NT2/D1 (cell line): ENCODE measurements around the gene TRIM9.
"Not testable (repeated sequence)": the region's sequence is repeated elsewhere in the genome, so short reads cannot be mapped to it uniquely, and the experiment has no call there.

Source experiments
- DNase-seq: peaks from one replicate; pipeline ENCODE4 v3.0.0-alpha.2; 2011; ENCODE audit warnings: low read depth, low spot score
- H3K27me3 ChIP-seq: 2 replicates; pipeline ENCODE4 v1.6.0; 2011; ENCODE audit warnings: mild to moderate bottlenecking; ENCODE audit not compliant: insufficient read length, insufficient read depth
- H3K36me3 ChIP-seq: 2 replicates; pipeline ENCODE4 v1.6.1; 2011; ENCODE audit warnings: mild to moderate bottlenecking, low read length, mixed read lengths; ENCODE audit not compliant: insufficient read depth, insufficient read length
- H3K4me1 ChIP-seq: 2 replicates; pipeline ENCODE4 v1.5.1; 2011; ENCODE audit not compliant: insufficient read depth, insufficient read length
- H3K4me3 ChIP-seq: 2 replicates; pipeline ENCODE4 v1.5.1; 2011; ENCODE audit warnings: low read depth; ENCODE audit not compliant: insufficient read length
- H3K9ac ChIP-seq: 2 replicates; pipeline ENCODE4 v1.6.0; 2011; ENCODE audit warnings: low read depth; ENCODE audit not compliant: insufficient read length
- H3K9me3 ChIP-seq: 2 replicates; pipeline ENCODE4 v1.5.1; 2011; ENCODE audit warnings: mild to moderate bottlenecking, low read length; ENCODE audit not compliant: insufficient read depth
- SUZ12 ChIP-seq: IDR thresholded peaks from 2 replicates; pipeline ENCODE4 v1.6.1; 2011; ENCODE audit not compliant: insufficient read length, insufficient read depth; ENCODE audit errors: extremely low read depth
- YY1 ChIP-seq: IDR thresholded peaks from 2 replicates; pipeline ENCODE4 v1.6.1; 2011; ENCODE audit not compliant: insufficient read length, insufficient read depth
- ZNF274 ChIP-seq: IDR thresholded peaks from 2 replicates; pipeline ENCODE4 v1.6.1; 2011; ENCODE audit warnings: mild to moderate bottlenecking, low read depth, low read length

Gene TRIM9

GRCh38 chr14:50946234-50946935 is 148.5 kb downstream of the TRIM9 start:
- no peak overlapping the region for H3K4me3 ChIP-seq
- no peak for DNase-seq
- no peak overlapping the region for H3K9ac ChIP-seq
- H3K4me1 ChIP-seq = no peaks in the 10 kb centered on the region
- no peaks in the 10 kb centered on the region for H3K9me3 ChIP-seq
- peaks cover 6% of the 10 kb centered on the region for H3K36me3 ChIP-seq
- TF ChIP-seq YY1 (no peak), SUZ12 (no peak), ZNF274 (no peak)
- H3K27me3 ChIP-seq = no peaks in the 10 kb centered on the region

DNA sequence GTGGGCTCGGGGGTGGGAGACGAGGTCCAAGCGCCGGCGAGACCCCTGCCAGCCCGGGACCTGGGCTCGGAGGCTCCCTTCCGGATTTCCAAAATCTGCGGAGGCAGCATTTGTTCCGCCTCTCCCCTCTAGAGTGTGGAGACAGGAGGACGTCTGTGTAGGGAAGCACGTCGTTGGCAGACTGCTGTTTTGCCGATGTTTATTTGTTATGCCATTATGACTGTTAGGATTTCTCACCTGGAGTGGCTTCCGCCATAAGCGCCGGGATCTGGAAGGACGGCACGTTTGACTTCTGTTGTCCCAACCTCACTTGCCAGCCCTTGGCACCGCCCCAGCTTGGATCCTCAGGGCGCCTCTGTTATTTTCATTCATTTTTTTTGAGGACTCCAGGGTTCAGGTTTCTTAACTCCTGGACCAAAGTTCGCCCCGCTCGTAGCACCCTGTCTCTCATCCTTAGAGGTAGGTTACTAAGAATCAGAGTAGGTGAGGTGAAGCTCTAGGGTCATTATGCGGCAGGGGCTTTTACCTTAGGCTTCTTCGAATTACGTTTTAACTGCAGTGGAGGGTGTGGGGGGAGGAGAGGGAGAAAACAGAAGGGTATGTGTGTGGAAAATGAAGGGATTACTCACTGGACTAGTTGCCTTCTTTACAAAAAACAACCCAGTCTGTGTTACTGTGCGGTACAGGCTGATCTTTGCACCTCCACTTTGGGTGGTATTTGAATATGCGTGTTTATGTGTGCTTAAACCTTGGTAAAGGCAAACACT is 150.1 kb downstream of the TRIM9 start:
- no peaks in the 10 kb centered on the region for H3K27me3 ChIP-seq
- H3K4me3 ChIP-seq = peak overlapping the region; percentile 78
- no peak for TF ChIP-seq ZNF274
- no peak for TF ChIP-seq SUZ12
- no peak for TF ChIP-seq YY1
- H3K9ac ChIP-seq = peak overlapping the region; percentile 76
- no peak for DNase-seq
- peaks cover 15% of the 10 kb centered on the region for H3K36me3 ChIP-seq
- no peaks in the 10 kb centered on the region for H3K9me3 ChIP-seq
- no peaks in the 10 kb centered on the region for H3K4me1 ChIP-seq

DNA sequence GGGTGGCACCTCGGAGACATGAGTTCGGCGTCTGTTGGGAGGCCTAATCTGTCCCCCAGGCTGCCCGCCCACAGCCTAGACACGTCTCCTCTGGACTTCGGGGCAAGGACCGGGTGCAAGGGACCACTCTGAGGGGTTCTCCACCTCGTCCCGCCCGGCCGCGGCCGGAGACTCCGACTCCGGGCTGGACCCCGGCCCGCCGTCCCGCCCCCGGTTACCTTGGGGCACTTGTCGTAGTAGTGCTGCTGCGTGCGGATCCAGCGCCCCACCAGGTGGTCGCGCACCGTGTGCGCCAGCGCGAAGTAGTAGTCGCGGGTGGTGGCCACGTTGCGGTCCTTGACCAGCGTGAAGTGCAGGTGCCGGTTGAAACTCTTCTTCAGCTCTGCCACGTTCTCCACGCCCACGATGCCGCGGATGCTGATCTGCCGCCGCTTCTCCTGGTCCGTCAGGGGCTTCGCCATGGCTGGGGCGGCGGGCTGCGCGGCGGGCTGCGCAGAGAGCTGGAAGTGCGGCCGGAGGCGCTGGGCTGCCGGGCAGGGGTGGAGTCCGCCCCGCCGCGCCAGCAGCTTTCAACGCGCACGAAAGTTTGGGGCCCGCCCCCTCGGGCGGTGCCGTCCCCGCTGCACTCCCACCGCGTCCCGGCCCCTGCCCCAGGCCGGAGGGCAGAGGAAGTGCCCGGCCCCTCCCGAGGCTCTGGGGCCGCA is 150.8 kb downstream of the TRIM9 start, which contains the start of gene PYGL:
TSS of gene PYGL (minus strand) at position 541 of the 704 bp plus-strand sequence. CDS start at position 461, 80 bp downstream.
- H3K9me3 ChIP-seq = no peaks in the 10 kb centered on the region
- H3K36me3 ChIP-seq = peaks cover 15% of the 10 kb centered on the region
- peak within 1 kb of the TSS; percentile 78 for H3K4me3 ChIP-seq
- no peak for TF ChIP-seq SUZ12
- no peak for TF ChIP-seq ZNF274
- no peak for TF ChIP-seq YY1
- H3K9ac ChIP-seq = peak within 1 kb of the TSS; percentile 76
- DNase-seq = no peak
- no peaks in the 10 kb centered on the region for H3K27me3 ChIP-seq
- H3K4me1 ChIP-seq = no peaks in the 10 kb centered on the region

DNA sequence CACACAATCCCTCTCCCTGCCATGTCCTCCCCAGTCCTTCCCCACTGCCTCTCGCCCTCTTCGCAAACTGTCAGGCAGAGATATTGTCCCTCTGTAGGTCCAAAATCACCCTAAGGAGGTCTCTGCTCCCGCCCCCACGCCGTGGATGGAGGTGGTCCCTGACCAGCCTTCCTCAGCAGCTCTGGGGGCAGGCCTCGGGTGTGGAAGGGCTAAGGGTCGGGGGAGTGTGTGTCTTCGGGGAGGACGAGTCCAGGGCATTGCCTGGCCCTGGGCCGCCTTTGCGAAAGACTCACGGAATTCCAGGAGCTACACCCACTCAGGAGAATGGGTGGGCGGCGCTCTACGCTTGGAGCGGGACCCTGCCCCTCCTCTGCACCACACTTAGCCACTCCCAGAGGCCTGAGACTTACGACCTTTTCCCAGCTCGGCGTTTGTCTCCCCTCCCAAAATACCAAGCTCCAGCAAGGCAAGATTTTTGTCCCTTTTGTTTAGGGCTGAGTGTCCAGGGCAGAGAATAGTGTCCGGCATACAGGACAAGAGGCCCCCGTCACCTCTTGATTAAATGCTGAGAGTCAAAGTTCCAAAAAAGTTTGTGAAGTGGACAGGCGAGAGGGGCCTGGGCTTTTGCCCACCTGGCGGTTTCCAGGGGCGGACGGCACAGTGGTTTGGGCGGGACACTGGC is 151.5 kb downstream of the TRIM9 start:
- Histone ChIP-seq H3K9ac (peak overlapping the region; percentile 76), H3K36me3 (peaks cover 15% of the 10 kb centered on the region), H3K4me3 (peak overlapping the region; percentile 78), H3K4me1 (no peaks in the 10 kb centered on the region), H3K27me3 (no peaks in the 10 kb centered on the region), H3K9me3 (no peaks in the 10 kb centered on the region)
- TF ChIP-seq YY1 (no peak), ZNF274 (no peak), SUZ12 (no peak)
- DNase-seq = no peak

DNA sequence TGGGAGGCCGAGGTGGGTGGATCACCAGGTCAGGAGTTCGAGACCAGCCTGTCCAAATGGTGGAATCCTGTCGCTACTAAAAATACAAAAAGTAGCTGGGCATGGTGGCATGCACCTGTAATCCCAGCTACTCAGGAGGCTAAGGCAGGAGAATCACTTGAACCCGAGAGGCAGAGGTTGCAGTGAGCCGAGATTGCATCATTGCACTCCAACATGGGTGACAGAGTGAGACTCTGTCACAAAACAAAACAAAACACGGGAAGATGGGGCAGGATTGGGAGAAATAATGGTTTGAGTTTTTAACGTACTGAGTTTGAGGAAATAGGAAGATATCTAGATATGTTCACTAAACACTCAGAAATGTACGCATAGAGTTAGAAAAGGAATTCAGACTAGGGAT is 153.3 kb downstream of the TRIM9 start:
- not testable (repeated sequence) for DNase-seq, H3K4me1 ChIP-seq, H3K27me3 ChIP-seq, H3K4me3 ChIP-seq, H3K9me3 ChIP-seq, H3K9ac ChIP-seq
- H3K36me3 ChIP-seq = peaks cover 15% of the 10 kb centered on the region

GRCh38 chr14:50941151-50941550 is 153.8 kb downstream of the TRIM9 start:
- no peak for DNase-seq
- no peaks in the 10 kb centered on the region for H3K9me3 ChIP-seq
- H3K27me3 ChIP-seq = no peaks in the 10 kb centered on the region
- TF ChIP-seq SUZ12 = no peak
- no peak for TF ChIP-seq ZNF274
- no peak for TF ChIP-seq YY1
- peaks cover 15% of the 10 kb centered on the region for H3K36me3 ChIP-seq
- H3K9ac ChIP-seq = no peak overlapping the region
- H3K4me1 ChIP-seq = no peaks in the 10 kb centered on the region
- no peak overlapping the region for H3K4me3 ChIP-seq

GRCh38 chr14:50937800-50938199 is 157.1 kb downstream of the TRIM9 start:
- Histone ChIP-seq H3K9me3 (no peaks in the 10 kb centered on the region), H3K9ac (no peak overlapping the region), H3K36me3 (peaks cover 26% of the 10 kb centered on the region), H3K27me3 (no peaks in the 10 kb centered on the region), H3K4me3 (no peak overlapping the region), H3K4me1 (no peaks in the 10 kb centered on the region)
- TF ChIP-seq ZNF274 = no peak
- TF ChIP-seq YY1 = no peak
- no peak for TF ChIP-seq SUZ12
- no peak for DNase-seq
